Measurements from ENCODE around the gene TAF9. TPM values are rescaled to one million over a fixed set of nuclear protein-coding genes. Genes with fewer than 3 reads are reported as not detected.
"Not testable (repeated sequence)": the region's sequence is repeated elsewhere in the genome, so short reads cannot be mapped to it uniquely, and the experiment has no call there.

TAF9 gene
- total and polyA plus RNA-seq, 7 donors: 33.2 to 77.9 (median 52.8) TPM

- intact Hi-C loops (cut with DNase I): no loop called here
- H3K4me3 ChIP-seq: no peak overlapping the region
- no peaks in the 10 kb centered on the region for H3K27me3 ChIP-seq
- no peaks in the 10 kb centered on the region for H3K4me1 ChIP-seq
- no peak for DNase-seq
- no peak for TF ChIP-seq POLR2A (IDR thresholded peaks at IDR 0.05)
- TF ChIP-seq POLR2AphosphoS5 (IDR thresholded peaks at IDR 0.05): no peak
- no peak for TF ChIP-seq EP300 (IDR thresholded peaks at IDR 0.05)
- no peak for TF ChIP-seq CTCF (IDR thresholded peaks at IDR 0.05)
- no peak overlapping the region for H3K27ac ChIP-seq
- no peaks in the 10 kb centered on the region for H3K9me3 ChIP-seq
- WGBS, 2 donors: 90 to 93% methylated on average over 4 of the region's 4 CpGs
- H3K36me3 ChIP-seq: no peaks in the 10 kb centered on the region
These were observed 27.7 kb downstream of the TAF9 start for GRCh38 chr5:69341520-69342161.

- Histone ChIP-seq H3K4me1 (peaks cover 0 to 23% (median 10%) of the 10 kb centered on the region in 4 donors), H3K9me3 (no peaks in the 10 kb centered on the region), H3K36me3 (no peaks in the 10 kb centered on the region), H3K4me3 (no peak overlapping the region), H3K27ac (no peak overlapping the region), H3K27me3 (no peaks in the 10 kb centered on the region)
- intact Hi-C loops (cut with DNase I): loop anchor here (2.0 to 10.0 kb wide), 2 partner anchors 151 to 293 kb away; partner anchors contain the start of gene CENPH
- WGBS, 2 donors: 86 to 92% methylated on average over 7 of the region's 7 CpGs
- DNase-seq: no peak
- no peak for TF ChIP-seq CTCF (IDR thresholded peaks at IDR 0.05)
- no peak for TF ChIP-seq POLR2A (IDR thresholded peaks at IDR 0.05)
- TF ChIP-seq POLR2AphosphoS5 (IDR thresholded peaks at IDR 0.05): no peak
- no peak for TF ChIP-seq EP300 (IDR thresholded peaks at IDR 0.05)
These were observed 33.9 kb downstream of the TAF9 start for GRCh38 chr5:69335341-69335935.

GRCh38 chr5:69334793-69335268, 34.5 kb downstream of the TAF9 start:
- 12 to 13% methylated on average over 18 of the region's 18 CpGs for WGBS, 2 donors
- Histone ChIP-seq H3K36me3 (no peaks in the 10 kb centered on the region), H3K27me3 (no peaks in the 10 kb centered on the region), H3K9me3 (no peaks in the 10 kb centered on the region), H3K4me3 (peak overlapping the region in 2 of 4 donors; percentile 4 to 7), H3K4me1 (peaks cover 0 to 23% (median 10%) of the 10 kb centered on the region in 4 donors), H3K27ac (peak overlapping the region in 3 of 4 donors; percentile 39 to 49 (median 45))
- intact Hi-C loops (cut with DNase I): loop anchor here (1.0 to 10.0 kb wide), 4 partner anchors 32 to 292 kb away; partner anchors contain the start of genes AK6, CENPH, RAD17 and SLC30A5
- DNase-seq: peak; percentile 92
- TF ChIP-seq POLR2A (IDR thresholded peaks at IDR 0.05) (no peak), CTCF (IDR thresholded peaks at IDR 0.05) (peak; percentile 37 to 80 (median 65)), EP300 (IDR thresholded peaks at IDR 0.05) (no peak), POLR2AphosphoS5 (IDR thresholded peaks at IDR 0.05) (no peak)

GRCh38 chr5:69333668-69334315, 35.5 kb downstream of the TAF9 start:
- intact Hi-C loops (cut with DNase I): loop anchor here (1.0 to 10.0 kb wide), 4 partner anchors 34 to 291 kb away; partner anchors contain the start of genes AK6, CENPH, RAD17 and SLC30A5
- 97% methylated on average over 25 of the region's 25 CpGs for WGBS, 2 donors
- not testable (repeated sequence) for H3K4me3 ChIP-seq, H3K27me3 ChIP-seq, H3K36me3 ChIP-seq, H3K27ac ChIP-seq, DNase-seq, H3K9me3 ChIP-seq
- H3K4me1 ChIP-seq: peaks cover 0 to 23% (median 10%) of the 10 kb centered on the region in 4 donors
